ENCODE data around the gene SNIP1.
"Not testable (repeated sequence)": the region's sequence is repeated elsewhere in the genome, so short reads cannot be mapped to it uniquely, and the experiment has no call there.

SNIP1 gene

GRCh38 chr1:37549341-37549740 is 4.8 kb downstream of the SNIP1 start:
- no peak for ATAC-seq (replicated peaks; ENCODE audit: extremely low read depth, poor library complexity, severe bottlenecking)
- Mint-ChIP-seq H3K36me3 (ENCODE audit: insufficient read depth) (peaks cover 71% of the 10 kb centered on the region), H3K4me1 (peaks cover 46% of the 10 kb centered on the region), H3K4me3 (no peak overlapping the region), H3K27me3 (no peaks in the 10 kb centered on the region), H3K27ac (ENCODE audit: low read depth) (no peak overlapping the region), H3K9me3 (no peaks in the 10 kb centered on the region)
- no peak for DNase-seq (ENCODE audit: low spot score in 2 of 2)

DNA sequence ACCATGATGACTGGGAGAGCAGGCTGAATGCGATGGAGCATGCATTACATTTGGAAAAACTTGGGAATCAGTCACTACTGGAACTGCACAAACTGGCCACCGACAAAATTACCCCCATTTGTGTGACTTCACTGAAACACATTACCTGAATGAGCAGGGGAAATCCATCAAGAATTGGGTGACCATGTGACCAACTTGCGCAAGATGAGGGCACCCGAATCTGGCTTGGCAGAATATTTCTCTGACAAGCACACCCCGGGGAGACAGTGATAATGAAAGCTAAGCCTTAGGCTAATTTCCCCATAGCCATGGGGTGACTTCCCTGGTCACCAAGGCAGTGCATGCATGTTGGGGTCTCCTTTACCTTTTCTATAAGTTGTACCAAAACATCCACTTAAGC is 9.1 kb downstream of the SNIP1 start:
- H3K9me3 Mint-ChIP-seq, result no peaks in the 10 kb centered on the region
- no peaks in the 10 kb centered on the region for H3K27me3 Mint-ChIP-seq
- DNase-seq (ENCODE audit: low spot score in 2 of 2) (no peak), ATAC-seq (replicated peaks; ENCODE audit: extremely low read depth, poor library complexity, severe bottlenecking) (no peak)
- peaks cover 76% of the 10 kb centered on the region for H3K36me3 Mint-ChIP-seq (ENCODE audit: insufficient read depth)
- H3K4me1 Mint-ChIP-seq, result peaks cover 20% of the 10 kb centered on the region
- no peak overlapping the region for H3K27ac Mint-ChIP-seq (ENCODE audit: low read depth)
- no peak overlapping the region for H3K4me3 Mint-ChIP-seq

DNA sequence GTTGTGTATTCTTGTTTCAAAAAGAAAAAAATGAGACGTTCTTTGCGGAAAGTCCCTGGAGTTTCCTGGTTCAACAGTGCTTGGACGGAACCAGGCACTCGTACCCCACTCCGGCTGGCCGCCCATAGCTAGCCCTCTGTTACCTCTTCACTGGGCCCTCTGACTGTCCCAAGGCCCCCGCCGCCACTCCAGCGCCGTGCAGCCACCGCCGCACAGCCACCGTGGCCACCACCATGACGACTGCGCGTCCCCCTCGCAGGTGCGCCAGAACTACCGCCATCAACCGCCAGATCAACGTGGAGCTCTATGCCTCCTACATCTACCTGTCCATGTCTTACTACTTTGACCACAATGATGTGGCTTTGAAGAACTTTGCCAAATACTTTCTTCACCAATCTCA is 9.6 kb downstream of the SNIP1 start:
- Mint-ChIP-seq H3K4me1 (peaks cover 15% of the 10 kb centered on the region), H3K27ac (ENCODE audit: low read depth) (no peak overlapping the region), H3K27me3 (no peaks in the 10 kb centered on the region), H3K4me3 (no peak overlapping the region), H3K9me3 (no peaks in the 10 kb centered on the region), H3K36me3 (ENCODE audit: insufficient read depth) (peaks cover 75% of the 10 kb centered on the region)
- DNase-seq (ENCODE audit: low spot score in 2 of 2) (no peak), ATAC-seq (replicated peaks; ENCODE audit: extremely low read depth, poor library complexity, severe bottlenecking) (no peak)

GRCh38 chr1:37540036-37540785 is 13.9 kb downstream of the SNIP1 start:
- H3K4me3 Mint-ChIP-seq, result no peak overlapping the region
- ATAC-seq (replicated peaks; ENCODE audit: extremely low read depth, poor library complexity, severe bottlenecking) (no peak), DNase-seq (ENCODE audit: low spot score in 2 of 2) (no peak)
- no peaks in the 10 kb centered on the region for H3K9me3 Mint-ChIP-seq
- peaks cover 76% of the 10 kb centered on the region for H3K36me3 Mint-ChIP-seq (ENCODE audit: insufficient read depth)
- H3K27ac Mint-ChIP-seq (ENCODE audit: low read depth), result peak overlapping the region; percentile 78
- H3K4me1 Mint-ChIP-seq, result peaks cover 6% of the 10 kb centered on the region
- H3K27me3 Mint-ChIP-seq, result no peaks in the 10 kb centered on the region

- H3K27me3 Mint-ChIP-seq; ATAC-seq (replicated peaks; ENCODE audit: extremely low read depth, poor library complexity, severe bottlenecking); H3K27ac Mint-ChIP-seq (ENCODE audit: low read depth); H3K9me3 Mint-ChIP-seq; DNase-seq (ENCODE audit: low spot score in 2 of 2); H3K4me3 Mint-ChIP-seq: not testable (repeated sequence)
- Mint-ChIP-seq H3K36me3 (ENCODE audit: insufficient read depth) (peaks cover 76% of the 10 kb centered on the region), H3K4me1 (peaks cover 12% of the 10 kb centered on the region)
Measured at GRCh38 chr1:37539154-37539553, 14.9 kb downstream of the SNIP1 start.

DNA sequence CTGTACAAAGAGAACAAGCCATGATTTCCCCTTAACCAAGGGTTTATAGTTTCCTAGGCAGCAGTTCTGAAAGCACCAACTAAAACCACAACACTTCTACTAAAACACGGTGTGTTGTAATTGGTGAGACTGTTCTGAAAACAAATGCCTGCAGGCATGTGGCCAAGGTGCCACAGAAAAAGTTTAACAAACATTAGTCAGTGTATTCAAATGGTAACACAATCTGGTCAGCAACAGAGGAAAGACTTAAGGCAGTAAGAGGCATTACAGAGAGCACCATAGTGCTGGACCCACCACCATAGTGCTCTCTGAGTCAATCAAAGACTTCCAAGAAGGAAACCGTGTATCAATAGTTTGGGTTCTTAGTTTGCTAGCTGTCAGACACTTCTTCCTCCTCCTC is 16.7 kb downstream of the SNIP1 start:
- no peaks in the 10 kb centered on the region for H3K9me3 Mint-ChIP-seq
- no peaks in the 10 kb centered on the region for H3K27me3 Mint-ChIP-seq
- peaks cover 62% of the 10 kb centered on the region for H3K36me3 Mint-ChIP-seq (ENCODE audit: insufficient read depth)
- H3K4me1 Mint-ChIP-seq, result peaks cover 12% of the 10 kb centered on the region
- no peak overlapping the region for H3K27ac Mint-ChIP-seq (ENCODE audit: low read depth)
- DNase-seq (ENCODE audit: low spot score in 2 of 2) (no peak), ATAC-seq (replicated peaks; ENCODE audit: extremely low read depth, poor library complexity, severe bottlenecking) (no peak)
- H3K4me3 Mint-ChIP-seq, result no peak overlapping the region

DNA sequence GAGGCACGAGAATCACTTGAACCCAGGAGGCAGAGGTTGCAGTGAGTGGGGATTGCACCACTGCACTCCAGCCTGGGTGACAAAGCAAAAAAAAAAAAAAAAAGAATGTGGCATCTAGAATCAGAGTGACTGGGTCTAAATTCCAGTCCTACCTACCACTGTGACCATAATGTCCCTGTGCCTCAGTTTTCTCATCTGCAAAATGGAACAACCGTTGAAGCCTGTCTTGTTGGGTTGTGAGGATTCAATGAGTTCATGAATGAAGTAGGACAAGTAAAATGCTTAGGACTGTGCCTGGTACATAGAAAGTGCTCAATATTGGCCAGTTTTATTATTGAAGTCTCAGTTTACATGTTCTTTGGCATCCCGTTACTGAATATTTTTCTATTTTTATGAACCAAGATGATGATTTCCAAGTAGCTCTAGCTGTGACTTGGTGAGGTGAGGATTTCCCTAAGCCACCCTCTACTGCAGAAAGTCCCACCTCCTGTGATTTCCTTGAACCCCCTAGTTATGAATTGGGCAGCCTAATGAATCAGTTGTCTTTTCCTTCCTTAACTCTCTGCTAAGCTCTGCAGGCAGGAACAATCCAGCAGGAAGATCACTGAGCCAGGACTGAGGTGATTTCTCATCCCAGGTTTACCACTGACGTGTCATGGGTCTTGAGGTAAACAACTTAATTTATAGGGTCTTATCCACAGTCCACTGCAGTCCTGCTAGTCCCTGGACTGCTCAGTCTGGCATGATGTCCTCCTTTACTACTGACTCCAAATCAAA is 20.6 kb downstream of the SNIP1 start:
- no peak for DNase-seq (ENCODE audit: low spot score in 2 of 2)
- Mint-ChIP-seq H3K4me3 (no peak overlapping the region), H3K36me3 (ENCODE audit: insufficient read depth) (peaks cover 39% of the 10 kb centered on the region), H3K27ac (ENCODE audit: low read depth) (no peak overlapping the region), H3K4me1 (peaks cover 6% of the 10 kb centered on the region), H3K27me3 (no peaks in the 10 kb centered on the region), H3K9me3 (no peaks in the 10 kb centered on the region)
- no peak for ATAC-seq (replicated peaks; ENCODE audit: extremely low read depth, poor library complexity, severe bottlenecking)

- not testable (repeated sequence) for H3K4me3 Mint-ChIP-seq; ATAC-seq (replicated peaks; ENCODE audit: extremely low read depth, poor library complexity, severe bottlenecking); H3K27me3 Mint-ChIP-seq; DNase-seq (ENCODE audit: low spot score in 2 of 2); H3K27ac Mint-ChIP-seq (ENCODE audit: low read depth); H3K9me3 Mint-ChIP-seq; H3K4me1 Mint-ChIP-seq
- H3K36me3 Mint-ChIP-seq (ENCODE audit: insufficient read depth), result peaks cover 30% of the 10 kb centered on the region
Measured at GRCh38 chr1:37532418-37533156, 21.5 kb downstream of the SNIP1 start.

- not testable (repeated sequence) for DNase-seq (ENCODE audit: low spot score in 2 of 2); H3K27ac Mint-ChIP-seq (ENCODE audit: low read depth); H3K9me3 Mint-ChIP-seq
Measured at GRCh38 chr1:37529888-37530287, 24.2 kb downstream of the SNIP1 start.

DNA sequence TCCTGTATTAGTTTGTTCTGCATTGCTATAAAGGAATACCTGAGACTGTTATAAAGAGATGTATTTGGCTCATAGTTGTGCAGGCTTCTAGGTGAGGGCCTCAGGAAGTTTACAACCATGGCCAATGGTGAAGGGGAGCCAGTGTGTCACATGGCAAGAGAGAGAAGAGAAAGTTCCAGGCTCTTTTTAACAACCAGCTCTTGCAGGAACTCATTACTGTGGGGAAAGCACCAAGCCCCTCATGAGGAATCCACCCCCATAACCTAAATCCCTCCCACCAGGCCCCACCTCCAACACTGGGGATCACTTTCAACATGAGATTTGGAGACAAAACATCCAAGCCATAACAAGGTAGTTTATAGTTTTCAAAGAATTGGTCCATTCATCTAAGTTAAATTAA is 34.5 kb downstream of the SNIP1 start:
- DNase-seq (ENCODE audit: low spot score in 2 of 2) (no peak), ATAC-seq (replicated peaks; ENCODE audit: extremely low read depth, poor library complexity, severe bottlenecking) (no peak)
- H3K27me3 Mint-ChIP-seq, result no peaks in the 10 kb centered on the region
- peak overlapping the region; percentile 63 for H3K27ac Mint-ChIP-seq (ENCODE audit: low read depth)
- peaks cover 13% of the 10 kb centered on the region for H3K36me3 Mint-ChIP-seq (ENCODE audit: insufficient read depth)
- no peaks in the 10 kb centered on the region for H3K9me3 Mint-ChIP-seq
- peaks cover 23% of the 10 kb centered on the region for H3K4me1 Mint-ChIP-seq
- peak overlapping the region; percentile 83 for H3K4me3 Mint-ChIP-seq

More at GRCh38 chr1:37529888-37530287, 24.2 kb downstream of the SNIP1 start:
- not testable (repeated sequence) for H3K4me1 Mint-ChIP-seq; H3K4me3 Mint-ChIP-seq; H3K27me3 Mint-ChIP-seq; ATAC-seq (replicated peaks; ENCODE audit: extremely low read depth, poor library complexity, severe bottlenecking); H3K36me3 Mint-ChIP-seq (ENCODE audit: insufficient read depth)

DNA sequence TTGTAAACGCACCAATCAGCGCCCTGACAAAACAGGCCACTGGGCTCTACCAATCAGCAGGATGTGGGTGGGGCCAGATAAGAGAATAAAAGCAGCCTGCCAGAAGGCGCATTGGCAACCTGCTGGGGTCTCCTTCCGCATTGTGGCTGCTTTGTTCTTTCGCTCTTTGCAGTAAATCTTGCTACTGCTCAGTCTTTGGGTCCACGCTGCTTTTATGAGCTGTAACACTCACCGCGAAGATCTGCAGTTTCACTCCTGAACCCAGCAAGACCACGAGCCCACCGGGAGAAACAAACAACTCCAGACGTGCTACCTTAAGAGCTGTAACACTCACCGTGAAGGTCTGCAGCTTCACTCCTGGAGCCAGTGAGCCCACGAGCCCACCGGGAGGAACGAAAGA is 35.2 kb downstream of the SNIP1 start:
- Mint-ChIP-seq H3K4me3 (peak overlapping the region; percentile 83), H3K36me3 (ENCODE audit: insufficient read depth) (peaks cover 15% of the 10 kb centered on the region), H3K27ac (ENCODE audit: low read depth) (peak overlapping the region; percentile 63), H3K4me1 (peaks cover 25% of the 10 kb centered on the region)
- not testable (repeated sequence) for H3K27me3 Mint-ChIP-seq; ATAC-seq (replicated peaks; ENCODE audit: extremely low read depth, poor library complexity, severe bottlenecking); H3K9me3 Mint-ChIP-seq
- peak; percentile 39 to 47 for DNase-seq (ENCODE audit: low spot score in 2 of 2)

DNA sequence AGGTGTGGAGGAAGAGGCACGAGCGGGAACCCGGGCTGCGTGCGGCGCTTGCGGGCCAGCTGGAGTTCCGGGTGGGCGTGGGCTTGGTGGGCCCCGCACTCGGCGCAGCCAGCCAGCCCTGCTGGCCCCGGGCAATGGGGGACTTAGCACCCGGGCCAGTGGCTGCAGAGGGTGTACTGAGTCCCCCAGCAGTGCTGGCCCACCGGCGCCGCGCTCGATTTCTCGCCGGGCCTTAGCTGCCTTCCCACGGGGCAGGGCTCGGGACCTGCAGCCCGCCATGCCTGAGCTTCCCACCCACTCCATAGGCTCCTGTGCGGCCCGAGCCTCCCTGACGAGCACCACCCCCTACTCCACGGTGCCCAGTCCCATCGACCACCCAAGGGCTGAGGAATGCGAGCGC is 35.9 kb downstream of the SNIP1 start:
- not testable (repeated sequence) for H3K4me3 Mint-ChIP-seq

More for the DNA sequence above, 35.9 kb downstream of the SNIP1 start:
- H3K9me3 Mint-ChIP-seq; H3K27me3 Mint-ChIP-seq; H3K27ac Mint-ChIP-seq (ENCODE audit: low read depth); ATAC-seq (replicated peaks; ENCODE audit: extremely low read depth, poor library complexity, severe bottlenecking); DNase-seq (ENCODE audit: low spot score in 2 of 2): not testable (repeated sequence)
- Mint-ChIP-seq H3K36me3 (ENCODE audit: insufficient read depth) (peaks cover 22% of the 10 kb centered on the region), H3K4me1 (peaks cover 32% of the 10 kb centered on the region)

All from central memory CD8-positive, alpha-beta T cell (primary cell).